ENCODE data around the gene E2F2. TPM values are rescaled to one million over a fixed set of nuclear protein-coding genes. Genes with fewer than 3 reads are reported as not detected.

The E2F2 gene
- polyA plus RNA-seq, 1 of the 3 experiments (the other 2 are of a cell fraction), result 0.43 TPM

DNA sequence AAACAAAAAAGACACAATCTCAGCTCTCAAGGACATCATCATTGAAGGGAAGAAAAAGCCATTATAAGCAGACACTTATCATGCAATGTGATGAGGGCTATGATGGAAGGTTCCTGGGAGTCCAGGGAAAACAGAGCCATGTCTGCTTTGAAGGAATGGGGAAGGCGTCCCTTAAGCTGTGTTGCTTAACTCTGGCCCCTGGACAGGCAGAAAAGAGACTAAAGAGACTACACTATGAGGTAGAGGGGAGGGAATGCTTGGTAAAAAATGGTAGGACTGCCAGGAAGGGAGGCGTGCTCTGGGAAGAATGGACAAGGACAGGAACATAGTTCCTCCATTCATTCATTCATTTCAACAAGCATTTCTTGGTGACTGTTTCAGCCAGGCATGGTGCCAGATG, 68.3 kb downstream of the E2F2 start:
- Histone ChIP-seq H3K27ac (ENCODE audit: low read depth in 2 of 2, low read length in 1 of 2) (no peak overlapping the region), H4K20me1 (ENCODE audit: insufficient read depth) (no peaks in the 10 kb centered on the region), H3K4me1 (ENCODE audit: control insufficient read depth in 1 of 2, insufficient read depth in 2 of 2, low read depth in 1 of 2, low read length in 1 of 2) (no peaks in the 10 kb centered on the region), H3K27me3 (ENCODE audit: insufficient read depth) (no peaks in the 10 kb centered on the region), H3K4me2 (no peak overlapping the region), H3K36me3 (replicated peaks in 1 of 2; ENCODE audit: control insufficient read depth in 1 of 2, insufficient read depth in 2 of 2, low read length in 1 of 2) (peaks cover 0 to 6% of the 10 kb centered on the region in 2 experiments), H3K4me3 (ENCODE audit: low read depth in 2 of 2, low read length in 1 of 2) (no peak overlapping the region), H3K79me2 (ENCODE audit: insufficient read depth) (peaks cover 7% of the 10 kb centered on the region), H3K9me3 (no peaks in the 10 kb centered on the region), H3K9me2 (no peaks in the 10 kb centered on the region), H2AFZ (ENCODE audit: low read depth) (no peak overlapping the region), H3F3A (replicated peaks; ENCODE audit: insufficient read depth) (peaks cover 6% of the 10 kb centered on the region), H3K9ac (no peak overlapping the region)
- 83% methylated on average over 2 of the region's 2 CpGs for WGBS (ENCODE audit: low lambda C conversion rate)
- TF ChIP-seq, protein P1, sequence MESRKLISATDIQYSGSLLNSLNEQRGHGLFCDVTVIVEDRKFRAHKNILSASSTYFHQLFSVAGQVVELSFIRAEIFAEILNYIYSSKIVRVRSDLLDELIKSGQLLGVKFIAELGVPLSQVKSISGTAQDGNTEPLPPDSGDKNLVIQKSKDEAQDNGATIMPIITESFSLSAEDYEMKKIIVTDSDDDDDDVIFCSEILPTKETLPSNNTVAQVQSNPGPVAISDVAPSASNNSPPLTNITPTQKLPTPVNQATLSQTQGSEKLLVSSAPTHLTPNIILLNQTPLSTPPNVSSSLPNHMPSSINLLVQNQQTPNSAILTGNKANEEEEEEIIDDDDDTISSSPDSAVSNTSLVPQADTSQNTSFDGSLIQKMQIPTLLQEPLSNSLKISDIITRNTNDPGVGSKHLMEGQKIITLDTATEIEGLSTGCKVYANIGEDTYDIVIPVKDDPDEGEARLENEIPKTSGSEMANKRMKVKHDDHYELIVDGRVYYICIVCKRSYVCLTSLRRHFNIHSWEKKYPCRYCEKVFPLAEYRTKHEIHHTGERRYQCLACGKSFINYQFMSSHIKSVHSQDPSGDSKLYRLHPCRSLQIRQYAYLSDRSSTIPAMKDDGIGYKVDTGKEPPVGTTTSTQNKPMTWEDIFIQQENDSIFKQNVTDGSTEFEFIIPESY (IDR thresholded peaks at IDR 0.05; ENCODE audit: borderline replicate concordance, low read depth), result no peak
- TF ChIP-seq FOXJ3 (CRISPR knock-in tag; IDR thresholded peaks at IDR 0.05) (no peak), SMC3 (IDR thresholded peaks at IDR 0.05; ENCODE audit: low read depth, low read length) (no peak), RFX5 (IDR thresholded peaks at IDR 0.05; ENCODE audit: low read length) (no peak), RAD21 (IDR thresholded peaks at IDR 0.05; ENCODE audit: low read length) (no peak), TCF12 (IDR thresholded peaks at IDR 0.05) (no peak), YY1 (IDR thresholded peaks at IDR 0.05; ENCODE audit: low read depth) (no peak), FOXM1 (IDR thresholded peaks at IDR 0.05; ENCODE audit: low read depth) (no peak), CHD2 (IDR thresholded peaks at IDR 0.05; ENCODE audit: low read length, partially characterized antibody) (no peak)
- TF ChIP-seq, protein P2, sequence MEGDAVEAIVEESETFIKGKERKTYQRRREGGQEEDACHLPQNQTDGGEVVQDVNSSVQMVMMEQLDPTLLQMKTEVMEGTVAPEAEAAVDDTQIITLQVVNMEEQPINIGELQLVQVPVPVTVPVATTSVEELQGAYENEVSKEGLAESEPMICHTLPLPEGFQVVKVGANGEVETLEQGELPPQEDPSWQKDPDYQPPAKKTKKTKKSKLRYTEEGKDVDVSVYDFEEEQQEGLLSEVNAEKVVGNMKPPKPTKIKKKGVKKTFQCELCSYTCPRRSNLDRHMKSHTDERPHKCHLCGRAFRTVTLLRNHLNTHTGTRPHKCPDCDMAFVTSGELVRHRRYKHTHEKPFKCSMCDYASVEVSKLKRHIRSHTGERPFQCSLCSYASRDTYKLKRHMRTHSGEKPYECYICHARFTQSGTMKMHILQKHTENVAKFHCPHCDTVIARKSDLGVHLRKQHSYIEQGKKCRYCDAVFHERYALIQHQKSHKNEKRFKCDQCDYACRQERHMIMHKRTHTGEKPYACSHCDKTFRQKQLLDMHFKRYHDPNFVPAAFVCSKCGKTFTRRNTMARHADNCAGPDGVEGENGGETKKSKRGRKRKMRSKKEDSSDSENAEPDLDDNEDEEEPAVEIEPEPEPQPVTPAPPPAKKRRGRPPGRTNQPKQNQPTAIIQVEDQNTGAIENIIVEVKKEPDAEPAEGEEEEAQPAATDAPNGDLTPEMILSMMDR (IDR thresholded peaks at IDR 0.05), result no peak
- TF ChIP-seq, protein P3, sequence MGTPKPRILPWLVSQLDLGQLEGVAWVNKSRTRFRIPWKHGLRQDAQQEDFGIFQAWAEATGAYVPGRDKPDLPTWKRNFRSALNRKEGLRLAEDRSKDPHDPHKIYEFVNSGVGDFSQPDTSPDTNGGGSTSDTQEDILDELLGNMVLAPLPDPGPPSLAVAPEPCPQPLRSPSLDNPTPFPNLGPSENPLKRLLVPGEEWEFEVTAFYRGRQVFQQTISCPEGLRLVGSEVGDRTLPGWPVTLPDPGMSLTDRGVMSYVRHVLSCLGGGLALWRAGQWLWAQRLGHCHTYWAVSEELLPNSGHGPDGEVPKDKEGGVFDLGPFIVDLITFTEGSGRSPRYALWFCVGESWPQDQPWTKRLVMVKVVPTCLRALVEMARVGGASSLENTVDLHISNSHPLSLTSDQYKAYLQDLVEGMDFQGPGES (IDR thresholded peaks at IDR 0.05; ENCODE audit: low read depth, low read length), result no peak
- ChIA-PET CTCF (interaction anchor here (0.6 to 1.7 kb wide), 3 partner anchors 11 to 370 kb away, joined by 3 to 6 read pairs (median 5); no protein-coding TSS in a partner anchor), POLR2A (no interaction called here)
- no peak for DNase-seq

DNA sequence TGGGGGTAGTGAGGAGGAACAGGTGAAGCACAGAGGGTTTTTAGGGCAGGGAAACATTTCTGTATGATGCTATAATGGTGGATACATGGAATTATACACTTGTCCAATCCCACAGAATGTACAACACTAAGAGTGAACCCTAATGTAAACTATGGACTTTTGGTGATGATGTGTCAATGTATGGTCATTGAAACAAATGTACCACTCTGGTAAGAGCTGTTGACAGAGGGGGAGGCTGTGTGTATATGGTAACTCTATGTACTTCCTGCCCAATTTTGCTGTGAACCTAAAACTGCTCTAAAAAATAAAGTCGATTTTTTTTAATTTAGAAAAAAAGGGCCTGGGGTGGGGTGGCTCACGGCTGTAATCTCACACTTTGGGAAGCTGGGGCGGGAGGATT, 70.0 kb downstream of the E2F2 start:
- no peaks in the 10 kb centered on the region for H3K4me1 ChIP-seq (ENCODE audit: control insufficient read depth in 1 of 2, insufficient read depth in 2 of 2, low read depth in 1 of 2, low read length in 1 of 2)
- no peak overlapping the region for H3K4me2 ChIP-seq
- no peak overlapping the region for H3K4me3 ChIP-seq (ENCODE audit: low read depth in 2 of 2, low read length in 1 of 2)
- no peaks in the 10 kb centered on the region for H3K9me3 ChIP-seq
- no peak overlapping the region for H3K9ac ChIP-seq
- ChIA-PET CTCF (interaction anchor here (0.7 to 1.7 kb wide), 4 partner anchors 9 to 57 kb away, joined by 3 to 6 read pairs (median 4); no protein-coding TSS in a partner anchor), POLR2A (no interaction called here)
- 70% methylated on average over 3 of the region's 3 CpGs for WGBS (ENCODE audit: low lambda C conversion rate)
- H3K27ac ChIP-seq (ENCODE audit: low read depth in 2 of 2, low read length in 1 of 2), result no peak overlapping the region
- H3F3A ChIP-seq (replicated peaks; ENCODE audit: insufficient read depth), result peaks cover 6% of the 10 kb centered on the region
- H2AFZ ChIP-seq (ENCODE audit: low read depth), result no peak overlapping the region
- no peak for DNase-seq
- H4K20me1 ChIP-seq (ENCODE audit: insufficient read depth), result no peaks in the 10 kb centered on the region
- H3K36me3 ChIP-seq (replicated peaks in 1 of 2; ENCODE audit: control insufficient read depth in 1 of 2, insufficient read depth in 2 of 2, low read length in 1 of 2), result peaks cover 0 to 6% of the 10 kb centered on the region in 2 experiments
- peaks cover 7% of the 10 kb centered on the region for H3K79me2 ChIP-seq (ENCODE audit: insufficient read depth)
- H3K27me3 ChIP-seq (ENCODE audit: insufficient read depth), result no peaks in the 10 kb centered on the region
- no peaks in the 10 kb centered on the region for H3K9me2 ChIP-seq
- TF ChIP-seq MXI1 (IDR thresholded peaks at IDR 0.05; ENCODE audit: low read depth, low read length) (no peak), TEAD4 (IDR thresholded peaks at IDR 0.05; ENCODE audit: borderline replicate concordance, insufficient read depth) (no peak), EP300 (IDR thresholded peaks at IDR 0.05; ENCODE audit: borderline replicate concordance in 1 of 2, low read depth in 1 of 2, low read length in 1 of 2) (no peak), FOXJ3 (CRISPR knock-in tag; IDR thresholded peaks at IDR 0.05) (no peak), YY1 (IDR thresholded peaks at IDR 0.05; ENCODE audit: low read depth) (no peak), FOXM1 (IDR thresholded peaks at IDR 0.05; ENCODE audit: low read depth) (no peak), CHD2 (IDR thresholded peaks at IDR 0.05; ENCODE audit: low read length, partially characterized antibody) (no peak), TAF1 (IDR thresholded peaks at IDR 0.05; ENCODE audit: borderline replicate concordance, low read depth, low read length) (no peak)
- TF ChIP-seq, protein P3 (IDR thresholded peaks at IDR 0.05; ENCODE audit: low read depth, low read length), result no peak
- TF ChIP-seq, protein P1 (IDR thresholded peaks at IDR 0.05; ENCODE audit: borderline replicate concordance, low read depth), result no peak

Measured in SK-N-SH (cell line).